Heart left ventricle (tissue), 13 donors: ENCODE measurements around the gene ETV4.

Source experiments
- CTCF ChIP-seq, 12 donors: fragments of 200-600 bp; sonication (generic) in 4 of 12; IDR thresholded peaks; one replicate each; pipeline versions ENCODE4 v1.5.0 to v1.8.0; 2018 to 2022; ENCODE audit warnings: antibody characterized with exemption in 12 of 12, mild to moderate bottlenecking in 5 of 12
- POLR2A ChIP-seq, 2 donors: fragments of 450-650 bp; IDR thresholded peaks; one replicate each; pipeline ENCODE4 v1.6.1; 2017; ENCODE audit warnings: antibody characterized with exemption in 2 of 2, mild to moderate bottlenecking in 2 of 2, moderate library complexity in 2 of 2
- donor health status: ischemic (EF 13 %, LVEDD 7.1; RV severe dilation, severe dysfunction).
- donor health status: DM: no; HTN: yes; CAD: no.
- donor health status: DM: no; HTN: no; CAD: no.
- donor health status: ischemic (EF 25% LVEDD 6.9; RV normal size, moderate dysfunction).
- donor health status: ischemic (EF 25% LVEDD 5.7; RV mildly dilated, moderate dysfunction).
- donor health status: ischemic (EF 35%, LVEDD 5.7; RV mildly dilated, moderate dysfunction).
- donor health status: nonischemic (EF 11% LVEDD 7.7; RV severe dilation, severe dysfunction).
- donor health status: DM: yes; HTN: yes; CAD: no.
- donor health status: PGD.
- donor health status: ischemic (EF 29% LVEDD 5.4; RV normal size, mild dysfunction).
- donor health status: nonischemic (EF 23%, LVEDD 6.1; RV moderate dilation, normal function).

- no peak for TF ChIP-seq POLR2A (IDR thresholded peaks at IDR 0.05)
- TF ChIP-seq CTCF (IDR thresholded peaks at IDR 0.05) = no peak
Measured at GRCh38 chr17:43581613-43582012, 35.5 kb upstream of the ETV4 start.
